H1 (cell line): ENCODE results near the gene LIG1. TPM values are rescaled to one million over a fixed set of nuclear protein-coding genes. Genes with fewer than 3 reads are reported as not detected.

Experiments used
- CTCF ChIA-PET: fragments of 300-600 bp; sonication (Branson Sonifier 250); formaldehyde crosslinking; loops from one replicate; lab custom pipeline; 2021; ENCODE audit not compliant: partially characterized antibody; lab: Charles Lee
- POLR2A ChIA-PET: fragments of 300-600 bp; sonication (Branson Sonifier 250); formaldehyde crosslinking; loops from one replicate; lab custom pipeline; 2021; ENCODE audit warnings: inconsistent platforms; ENCODE audit not compliant: partially characterized antibody; lab: Charles Lee
- DNase-seq, 2 experiments: peaks; one replicate each; pipeline versions ENCODE4 v3.0.0 to v3.0.0-alpha.2; 2010 to 2022; ENCODE audit warnings: low spot score in 2 of 2, low read depth in 1 of 2, mixed read lengths in 1 of 2
- FAIRE-seq: peaks from 2 replicates; lab custom pipeline; 2011; peaks lifted over from hg19 to GRCh38; lab: Jason Lieb, UNC
- H2AFZ ChIP-seq: 2 replicates; pipeline ENCODE4 v1.8.1; 2012; ENCODE audit warnings: low read length, inconsistent platforms
- H2AK5ac ChIP-seq: 2 replicates; pipeline ENCODE4 v1.6.1; 2013; ENCODE audit warnings: low read depth, low read length
- H2BK120ac ChIP-seq: replicated peaks from 2 replicates; pipeline ENCODE3; 2013; ENCODE audit warnings: low read depth, low read length, inconsistent platforms
- H2BK12ac ChIP-seq: 2 replicates; pipeline ENCODE4 v1.6.1; 2013; ENCODE audit warnings: low read depth, low read length
- H2BK15ac ChIP-seq: 2 replicates; pipeline ENCODE4 v1.6.1; 2013; ENCODE audit warnings: low read length
- H2BK20ac ChIP-seq: 2 replicates; pipeline ENCODE4 v1.6.1; 2013; ENCODE audit warnings: low read length
- H2BK5ac ChIP-seq: 2 replicates; pipeline ENCODE4 v1.6.1; 2013; ENCODE audit warnings: low read depth, low read length
- H3K14ac ChIP-seq: 2 replicates; pipeline ENCODE4 v1.6.1; 2013; ENCODE audit warnings: inconsistent platforms; ENCODE audit not compliant: insufficient read length
- H3K18ac ChIP-seq: 2 replicates; pipeline ENCODE4 v1.6.1; 2013; ENCODE audit warnings: low read length; ENCODE audit errors: extremely low read depth
- H3K23ac ChIP-seq: 2 replicates; pipeline ENCODE4 v1.6.1; 2013; ENCODE audit warnings: inconsistent platforms; ENCODE audit not compliant: insufficient read length
- H3K23me2 ChIP-seq: 2 replicates; pipeline ENCODE4 v1.6.1; 2013; ENCODE audit warnings: low read depth, low read length
- H3K27ac ChIP-seq: 2 replicates; pipeline ENCODE4 v1.6.1; 2011; ENCODE audit warnings: low read depth, low read length, inconsistent platforms
- H3K27me3 ChIP-seq, 4 experiments: replicated peaks in 1 of 4; 1 replicate in 1 of 4; 2 replicates in 3 of 4; pipeline versions ENCODE4 v1.6.1 to v1.8.1; 2011 to 2013; ENCODE audit warnings: low read length in 3 of 4, mild to moderate bottlenecking in 3 of 4, inconsistent platforms in 2 of 4, mixed read lengths in 2 of 4, moderate library complexity in 1 of 4; ENCODE audit not compliant: control insufficient read depth in 3 of 4, insufficient read depth in 3 of 4; ENCODE audit errors: extremely low read depth in 1 of 4
- H3K36me3 ChIP-seq, 4 experiments: 2 replicates each; pipeline versions ENCODE4 v1.6.1 to v1.8.1; 2011 to 2013; ENCODE audit warnings: mild to moderate bottlenecking in 4 of 4, low read length in 3 of 4, moderate library complexity in 2 of 4, control low read depth in 1 of 4, inconsistent platforms in 1 of 4; ENCODE audit not compliant: insufficient read depth in 4 of 4, control insufficient read depth in 2 of 4
- H3K4ac ChIP-seq: replicated peaks from 2 replicates; pipeline ENCODE3; 2013; ENCODE audit warnings: low read length, low read depth, mixed read lengths, inconsistent platforms; ENCODE audit not compliant: insufficient read length
- H3K4me1 ChIP-seq, 4 experiments: replicated peaks in 1 of 4; 1 replicate in 1 of 4; 2 replicates in 3 of 4; pipeline versions ENCODE4 v1.6.1 to v1.8.1; 2011 to 2013; ENCODE audit warnings: low read length in 3 of 4, inconsistent platforms in 2 of 4, mixed read lengths in 1 of 4; ENCODE audit not compliant: insufficient read depth in 4 of 4, control insufficient read depth in 3 of 4
- H3K4me2 ChIP-seq, 2 experiments: 2 replicates each; pipeline versions ENCODE4 v1.6.1 to v1.8.1; 2011 to 2013; ENCODE audit warnings: low read depth in 2 of 2, low read length in 2 of 2, control low read depth in 1 of 2, inconsistent platforms in 1 of 2, mild to moderate bottlenecking in 1 of 2; ENCODE audit not compliant: insufficient read depth in 1 of 2
- H3K4me3 ChIP-seq, 4 experiments: fragments of 200-600, 300-600 bp in 1 of 4; sonication (generic), shearing (Covaris generic), sonication (Bioruptor Twin) in 1 of 4; 2 replicates each; pipeline versions ENCODE4 v1.5.1 to v1.8.1; 2011 to 2016; ENCODE audit warnings: low read length in 4 of 4, low read depth in 3 of 4, control low read depth in 2 of 4, inconsistent platforms in 2 of 4, mild to moderate bottlenecking in 2 of 4, mixed read lengths in 1 of 4, moderate library complexity in 1 of 4; ENCODE audit not compliant: insufficient read depth in 2 of 4; ENCODE audit errors: extremely low read depth in 1 of 4
- H3K56ac ChIP-seq: replicated peaks from 2 replicates; pipeline ENCODE3; 2013; ENCODE audit warnings: low read depth, mild to moderate bottlenecking, mixed read lengths, low read length, inconsistent platforms; ENCODE audit not compliant: insufficient read length
- H3K79me1 ChIP-seq: 2 replicates; pipeline ENCODE4 v1.6.1; 2013; ENCODE audit warnings: low read depth, low read length, control low read depth
- H3K79me2 ChIP-seq, 2 experiments: 2 replicates each; pipeline versions ENCODE4 v1.6.1 to v1.8.1; 2012 to 2013; ENCODE audit warnings: low read length in 2 of 2, mild to moderate bottlenecking in 2 of 2, inconsistent platforms in 1 of 2; ENCODE audit not compliant: insufficient read depth in 2 of 2, control insufficient read depth in 1 of 2
- H3K9ac ChIP-seq, 4 experiments: replicated peaks in 1 of 4; 1 replicate in 1 of 4; 2 replicates in 3 of 4; pipeline versions ENCODE4 v1.6.1 to v1.8.1; 2011 to 2013; ENCODE audit warnings: low read depth in 3 of 4, low read length in 3 of 4, control low read depth in 2 of 4, mild to moderate bottlenecking in 2 of 4, moderate library complexity in 2 of 4, inconsistent platforms in 1 of 4; ENCODE audit errors: extremely low read depth in 1 of 4
- H3K9me3 ChIP-seq, 2 experiments: 2 replicates each; pipeline versions ENCODE4 v1.6.1 to v1.8.1; 2012 to 2013; ENCODE audit warnings: mild to moderate bottlenecking in 2 of 2, moderate library complexity in 2 of 2, control low read depth in 1 of 2, inconsistent platforms in 1 of 2, low read depth in 1 of 2, low read length in 1 of 2, mixed read lengths in 1 of 2; ENCODE audit not compliant: insufficient read depth in 2 of 2
- H4K20me1 ChIP-seq, 2 experiments: replicated peaks in 1 of 2; 2 replicates each; pipeline versions ENCODE3 to v1.8.1; 2011 to 2013; ENCODE audit warnings: inconsistent platforms in 2 of 2, low read length in 2 of 2, mild to moderate bottlenecking in 1 of 2; ENCODE audit not compliant: insufficient read depth in 2 of 2, control insufficient read depth in 1 of 2
- H4K5ac ChIP-seq: 2 replicates; pipeline ENCODE4 v1.6.1; 2013; ENCODE audit warnings: low read length, low read depth, mixed read lengths, inconsistent platforms; ENCODE audit not compliant: insufficient read length
- H4K8ac ChIP-seq: 2 replicates; pipeline ENCODE4 v1.8.0; 2013; ENCODE audit warnings: mild to moderate bottlenecking, moderate library complexity, low read length, inconsistent platforms; ENCODE audit not compliant: insufficient read depth; ENCODE audit errors: extremely low read depth
- H4K91ac ChIP-seq: replicated peaks from 2 replicates; pipeline ENCODE3; 2013; ENCODE audit warnings: low read length, mixed read lengths, inconsistent platforms; ENCODE audit not compliant: insufficient read length
- FOSL1 ChIP-seq: IDR thresholded peaks from 2 replicates; pipeline ENCODE4 v1.6.1; 2011; ENCODE audit warnings: mild to moderate bottlenecking, low read depth, low read length, moderate library complexity; ENCODE audit not compliant: insufficient read depth
- RAD21 ChIP-seq, 2 experiments: IDR thresholded peaks in 1 of 2; conservative IDR thresholded peaks in 1 of 2; 2 replicates each; pipeline ENCODE4 v1.6.1; 2011; ENCODE audit warnings: low read depth in 2 of 2, low read length in 2 of 2, improper control_type of control experiment in 1 of 2, inconsistent platforms in 1 of 2, mild to moderate bottlenecking in 1 of 2, moderate library complexity in 1 of 2
- TBP ChIP-seq: IDR thresholded peaks from 2 replicates; pipeline ENCODE4 v1.6.1; 2011; ENCODE audit warnings: low read depth, low read length, improper control_type of control experiment
- WGBS, 2 experiments: shearing (Covaris generic) in 1 of 2; methylation state at CpG; one replicate each; pipeline versions ENCODE4 v1.1.6 to v1.1.7; 2013 to 2015; ENCODE audit warnings: low lambda C conversion rate in 2 of 2, mixed read lengths in 2 of 2, inconsistent platforms in 1 of 2, low coverage in 1 of 2, missing lambda C conversion rate in 1 of 2; ENCODE audit not compliant: insufficient replicate concordance in 2 of 2, insufficient coverage in 1 of 2, insufficient read length in 1 of 2; ENCODE audit errors: extremely low coverage in 1 of 2, missing lambda C conversion rate in 1 of 2; 5-methylcytosine and 5-hydroxymethylcytosine counted together
- polyA plus RNA-seq, 7 experiments: library from polyadenylated mRNA; depleted of rRNA in 3 of 7; stranded (reverse) in 5 of 7; unstranded in 2 of 7; fragments of >200 nt in 5 of 7; fragments of 200-250 nt in 2 of 7; gene quantifications; 1 replicate in 5 of 7; 2 replicates in 1 of 7; 4 replicates in 1 of 7; pipeline versions ENCODE4 v1.2.1 to v1.2.3, GENCODE V29; 2011 to 2013; ENCODE audit warnings: missing spikeins in 2 of 7, mixed read lengths in 2 of 7
- total RNA-seq: library from RNA; stranded (reverse); fragmentation: NEBNext Ultra II Directional; extraction: Animal tissue kit (Norgen Biotek cat#: 25700); gene quantifications from 2 replicates; pipeline ENCODE4 v1.2.1, GENCODE V29; 2021
- TF ChIP-seq, protein P1 (sequence below), 3 experiments: IDR thresholded peaks; 1 replicate in 2 of 3; 2 replicates in 1 of 3; pipeline versions ENCODE4 v1.5.1 to v1.6.1; 2011; ENCODE audit warnings: low read length in 3 of 3, mild to moderate bottlenecking in 3 of 3, inconsistent platforms in 2 of 3, low read depth in 1 of 3, moderate library complexity in 1 of 3; ENCODE audit not compliant: insufficient read depth in 1 of 3; ENCODE audit errors: control extremely low read depth in 1 of 3

Gene LIG1
- total and polyA plus RNA-seq, 2 of the 8 experiments (the other 6 are each of a cell fraction or from before 2014, with no cell fraction given), result 67.6 to 113 TPM

DNA sequence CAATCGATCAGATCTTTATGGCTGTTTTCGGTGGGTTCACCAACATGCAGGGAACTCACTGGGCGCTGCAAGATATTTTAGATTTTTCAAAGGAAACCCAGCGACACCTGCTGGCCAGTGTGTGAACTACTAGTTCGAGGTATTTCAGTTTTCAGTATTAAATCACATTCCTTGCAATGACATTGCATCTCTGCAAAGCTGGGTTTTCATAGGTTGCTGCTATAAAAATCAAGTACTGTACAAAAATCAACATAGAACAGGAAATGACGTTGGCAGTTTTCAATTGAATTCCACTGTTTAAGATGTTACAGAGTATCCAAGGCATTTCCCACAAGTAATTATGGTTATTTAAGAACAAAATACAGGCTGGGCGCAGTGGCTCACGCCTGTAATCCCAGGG is 17.6 kb downstream of the LIG1 start:
- Histone ChIP-seq H4K20me1 (peaks cover 0 to 4% of the 10 kb centered on the region in 2 experiments), H2AFZ (no peak overlapping the region), H2BK15ac (no peak overlapping the region), H3K27ac (no peak overlapping the region), H4K8ac (no peak overlapping the region), H3K9me3 (no peaks in the 10 kb centered on the region), H2BK5ac (no peak overlapping the region), H3K14ac (no peak overlapping the region)
- 51% methylated on average over 8 of the region's 8 CpGs; no CpG with 5 or more reads in 1 of the 2 experiments for WGBS, 2 experiments
- TF ChIP-seq, protein P1, sequence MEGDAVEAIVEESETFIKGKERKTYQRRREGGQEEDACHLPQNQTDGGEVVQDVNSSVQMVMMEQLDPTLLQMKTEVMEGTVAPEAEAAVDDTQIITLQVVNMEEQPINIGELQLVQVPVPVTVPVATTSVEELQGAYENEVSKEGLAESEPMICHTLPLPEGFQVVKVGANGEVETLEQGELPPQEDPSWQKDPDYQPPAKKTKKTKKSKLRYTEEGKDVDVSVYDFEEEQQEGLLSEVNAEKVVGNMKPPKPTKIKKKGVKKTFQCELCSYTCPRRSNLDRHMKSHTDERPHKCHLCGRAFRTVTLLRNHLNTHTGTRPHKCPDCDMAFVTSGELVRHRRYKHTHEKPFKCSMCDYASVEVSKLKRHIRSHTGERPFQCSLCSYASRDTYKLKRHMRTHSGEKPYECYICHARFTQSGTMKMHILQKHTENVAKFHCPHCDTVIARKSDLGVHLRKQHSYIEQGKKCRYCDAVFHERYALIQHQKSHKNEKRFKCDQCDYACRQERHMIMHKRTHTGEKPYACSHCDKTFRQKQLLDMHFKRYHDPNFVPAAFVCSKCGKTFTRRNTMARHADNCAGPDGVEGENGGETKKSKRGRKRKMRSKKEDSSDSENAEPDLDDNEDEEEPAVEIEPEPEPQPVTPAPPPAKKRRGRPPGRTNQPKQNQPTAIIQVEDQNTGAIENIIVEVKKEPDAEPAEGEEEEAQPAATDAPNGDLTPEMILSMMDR (IDR thresholded peaks at IDR 0.05; ENCODE audit: control extremely low read depth in 1 of 3, insufficient read depth in 1 of 3, low read depth in 1 of 3, low read length in 3 of 3), result peak in 2 of 3 experiments; percentile 72 to 73; a peak in 3 of 4 replicates
- TF ChIP-seq FOSL1, result no peak
- peak; percentile 69 to 74 for TF ChIP-seq RAD21 (IDR thresholded peaks at IDR 0.05 in 1 of 2, conservative IDR thresholded peaks at IDR 0.05 in 1 of 2; ENCODE audit: low read depth in 2 of 2, low read length in 2 of 2)
- no peak for TF ChIP-seq TBP
- TF ChIP-seq, all 59 proteins: peak for 2
- no peaks in the 10 kb centered on the region for H3K79me2 ChIP-seq
- DNase-seq, result peak in 1 of 2 experiments; percentile 81
- ChIA-PET POLR2A (interaction anchor here (0.6 kb wide), 1 partner anchor 8 kb away, joined by 3 read pairs; no protein-coding TSS in a partner anchor), CTCF (interaction anchor here (0.6 to 7.7 kb wide), 24 partner anchors 10 to 243 kb away, joined by 3 to 65 read pairs (median 4); no protein-coding TSS in a partner anchor)
- no peak overlapping the region for H3K4me2 ChIP-seq
- H3K18ac ChIP-seq, result no peak overlapping the region
- peak; percentile 85 for FAIRE-seq
- H3K56ac ChIP-seq, result no peak overlapping the region
- H3K23ac ChIP-seq, result no peak overlapping the region
- H2BK12ac ChIP-seq, result no peak overlapping the region
- H2BK120ac ChIP-seq, result no peak overlapping the region
- no peak overlapping the region for H4K91ac ChIP-seq
- no peaks in the 10 kb centered on the region for H3K4me1 ChIP-seq
- H3K79me1 ChIP-seq, result no peaks in the 10 kb centered on the region
- no peaks in the 10 kb centered on the region; a peak in 1 of 7 replicates for H3K27me3 ChIP-seq
- no peak overlapping the region for H2BK20ac ChIP-seq
- H3K4me3 ChIP-seq, result no peak overlapping the region
- H3K9ac ChIP-seq, result no peak overlapping the region
- no peak overlapping the region for H3K4ac ChIP-seq
- H3K23me2 ChIP-seq, result peaks cover 2% of the 10 kb centered on the region; the same call in 1 of the 2 replicates
- H4K5ac ChIP-seq, result no peak overlapping the region
- H2AK5ac ChIP-seq, result no peak overlapping the region
- H3K36me3 ChIP-seq, result peaks cover 10 to 41% (median 30%) of the 10 kb centered on the region in 4 experiments; a peak in 7 of 8 replicates
